DND-41 (cell line): ENCODE data around the gene CHAD.

ENCODE experiments used
- ATAC-seq: fragments of 200-7000 bp; cut with Tn5 transposase; 3 replicates; pipeline ENCODE4 v1.9.1; 2021; ENCODE audit warnings: low read depth; ENCODE audit not compliant: insufficient read depth
- DNase-seq: peaks from one replicate; pipeline ENCODE4 v3.0.0-alpha.2; 2020
- H2AFZ ChIP-seq: 2 replicates; pipeline ENCODE4 v1.6.0; 2012; ENCODE audit warnings: low read depth, low read length
- H3K27ac ChIP-seq: 2 replicates; pipeline ENCODE4 v1.5.1; 2012; ENCODE audit warnings: low read length, inconsistent platforms
- H3K27me3 ChIP-seq: fragments of 200-600 bp; sonication (generic); 2 replicates; pipeline ENCODE4 v1.6.0; 2012; ENCODE audit warnings: low read length, mild to moderate bottlenecking, inconsistent platforms; ENCODE audit not compliant: insufficient read depth, poor library complexity
- H3K36me3 ChIP-seq: 2 replicates; pipeline ENCODE4 v1.5.1; 2012; ENCODE audit warnings: low read length, inconsistent platforms; ENCODE audit not compliant: insufficient read depth
- H3K4me1 ChIP-seq: 2 replicates; pipeline ENCODE4 v1.5.1; 2012; ENCODE audit warnings: mild to moderate bottlenecking, low read length; ENCODE audit not compliant: insufficient read depth
- H3K4me2 ChIP-seq: 2 replicates; pipeline ENCODE4 v1.6.0; 2012; ENCODE audit warnings: mild to moderate bottlenecking, moderate library complexity, low read length, inconsistent platforms; ENCODE audit not compliant: insufficient read depth
- H3K4me3 ChIP-seq, 2 experiments: fragments of 200-600 bp in 1 of 2; shearing (Covaris generic) in 1 of 2; 2 replicates each; pipeline ENCODE4 v1.5.1; 2012 to 2016; ENCODE audit warnings: inconsistent platforms in 2 of 2, low read length in 2 of 2, mild to moderate bottlenecking in 2 of 2, low read depth in 1 of 2, moderate library complexity in 1 of 2
- H3K79me2 ChIP-seq: 2 replicates; pipeline ENCODE4 v1.6.0; 2012; ENCODE audit warnings: low read length, inconsistent platforms; ENCODE audit not compliant: insufficient read depth
- H3K9ac ChIP-seq: 2 replicates; pipeline ENCODE4 v1.6.0; 2012; ENCODE audit warnings: low read depth, mild to moderate bottlenecking, inconsistent platforms, low read length, moderate library complexity
- H3K9me3 ChIP-seq: 2 replicates; pipeline ENCODE4 v1.5.1; 2012; ENCODE audit warnings: low read length, moderate library complexity, mild to moderate bottlenecking, inconsistent platforms; ENCODE audit not compliant: insufficient read depth, severe bottlenecking
- H4K20me1 ChIP-seq: 2 replicates; pipeline ENCODE4 v1.6.0; 2012; ENCODE audit warnings: low read length; ENCODE audit not compliant: insufficient read depth
- CTCF ChIP-seq: IDR thresholded peaks from 2 replicates; pipeline ENCODE4 v1.5.1; 2012; ENCODE audit warnings: borderline replicate concordance, low read length, moderate library complexity, mild to moderate bottlenecking; ENCODE audit not compliant: poor library complexity, severe bottlenecking; ENCODE audit errors: extremely low read depth
- EZH2 ChIP-seq: IDR thresholded peaks from 3 replicates; pipeline ENCODE4 v1.6.1; 2012; ENCODE audit warnings: borderline replicate concordance, low read depth, mild to moderate bottlenecking, moderate library complexity, low read length, inconsistent platforms; ENCODE audit not compliant: severe bottlenecking

CHAD gene

GRCh38 chr17:50461550-50462132, 7.0 kb downstream of the CHAD start:
- no peaks in the 10 kb centered on the region for H3K9me3 ChIP-seq
- no peaks in the 10 kb centered on the region for H3K4me1 ChIP-seq
- ATAC-seq, result no peak; the same call in 2 of the 3 replicates
- no peak overlapping the region for H3K4me2 ChIP-seq
- H3K36me3 ChIP-seq, result no peaks in the 10 kb centered on the region; the same call in 1 of the 2 replicates
- H2AFZ ChIP-seq, result no peak overlapping the region
- no peak overlapping the region for H3K27ac ChIP-seq
- peaks cover 2% of the 10 kb centered on the region; the same call in 1 of the 2 replicates for H4K20me1 ChIP-seq
- no peaks in the 10 kb centered on the region for H3K27me3 ChIP-seq
- DNase-seq, result no peak
- TF ChIP-seq CTCF (no peak), EZH2 (no peak)
- no peaks in the 10 kb centered on the region for H3K79me2 ChIP-seq
- no peak overlapping the region for H3K4me3 ChIP-seq
- no peak overlapping the region for H3K9ac ChIP-seq

DNA sequence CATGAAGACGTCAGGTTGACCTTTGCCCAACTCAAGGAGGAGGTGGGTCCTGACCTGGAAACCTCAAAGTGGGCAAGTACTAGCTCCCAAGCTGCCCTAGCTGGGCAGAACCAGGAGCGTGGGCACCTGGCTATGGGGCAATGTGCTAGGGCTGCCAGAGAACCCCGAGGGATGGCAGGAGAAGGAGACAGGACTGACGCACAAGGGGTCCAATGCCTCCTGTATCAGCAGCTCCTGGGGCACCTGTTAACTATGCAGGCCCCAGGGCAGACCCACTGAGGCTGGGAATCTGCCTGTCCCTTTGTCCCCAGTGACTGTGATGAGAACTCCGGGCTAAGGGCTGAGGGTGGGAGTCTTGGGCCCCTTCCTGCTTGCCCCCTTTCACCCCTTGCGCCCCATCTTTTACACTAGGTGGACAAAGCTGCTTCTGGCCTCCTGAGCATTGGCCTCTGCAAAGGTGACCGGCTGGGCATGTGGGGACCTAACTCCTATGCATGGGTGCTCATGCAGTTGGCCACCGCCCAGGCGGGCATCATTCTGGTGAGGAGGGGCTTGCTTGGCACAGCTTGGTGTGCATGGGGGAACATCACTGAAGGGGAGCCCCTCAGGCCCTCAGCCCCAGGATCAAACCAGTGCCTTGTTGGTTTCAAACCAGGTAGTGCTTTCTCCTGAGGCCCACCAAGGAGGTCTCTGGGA, 7.7 kb downstream of the CHAD start:
- no peak for ATAC-seq
- H3K4me1 ChIP-seq, result no peaks in the 10 kb centered on the region
- no peak for TF ChIP-seq CTCF
- TF ChIP-seq EZH2, result no peak

DNA sequence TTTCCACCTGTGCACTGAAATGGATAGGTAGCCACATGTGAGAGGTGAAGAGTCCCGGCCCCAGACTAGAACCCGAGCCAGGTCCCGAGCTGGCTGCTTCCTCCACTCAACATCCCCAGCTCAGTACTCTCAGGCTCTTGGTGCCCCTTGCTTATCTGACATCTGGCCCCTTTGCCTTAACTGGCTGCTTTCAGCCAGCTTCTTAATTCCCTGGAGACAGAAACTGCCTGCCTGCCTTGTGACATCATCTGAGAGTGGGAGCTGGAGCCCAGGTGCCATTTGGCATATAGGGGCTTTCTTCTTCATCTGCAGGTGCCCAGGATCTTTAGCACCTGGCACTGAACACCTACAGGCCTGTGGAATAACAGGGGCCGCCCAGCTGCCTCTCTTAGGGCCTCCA, 8.9 kb downstream of the CHAD start:
- no peaks in the 10 kb centered on the region for H3K79me2 ChIP-seq
- H3K4me2 ChIP-seq, result no peak overlapping the region
- no peak overlapping the region for H3K27ac ChIP-seq
- DNase-seq (peak; percentile 12), ATAC-seq (no peak; the same call in 2 of the 3 replicates)
- H3K4me3 ChIP-seq, result no peak overlapping the region
- H3K9me3 ChIP-seq, result no peaks in the 10 kb centered on the region
- no peaks in the 10 kb centered on the region for H3K27me3 ChIP-seq
- no peak overlapping the region for H3K9ac ChIP-seq
- no peak overlapping the region for H2AFZ ChIP-seq
- no peaks in the 10 kb centered on the region for H3K4me1 ChIP-seq
- TF ChIP-seq EZH2, result no peak
- TF ChIP-seq CTCF, result no peak
- peaks cover 8% of the 10 kb centered on the region; the same call in 1 of the 2 replicates for H3K36me3 ChIP-seq
- peaks cover 2% of the 10 kb centered on the region; the same call in 1 of the 2 replicates for H4K20me1 ChIP-seq

More for the DNA sequence above, 7.7 kb downstream of the CHAD start:
- Histone ChIP-seq H3K27me3 (no peaks in the 10 kb centered on the region), H3K9me3 (no peaks in the 10 kb centered on the region), H3K27ac (no peak overlapping the region), H3K9ac (no peak overlapping the region), H3K36me3 (peaks cover under 1% of the 10 kb centered on the region; the same call in 1 of the 2 replicates), H2AFZ (no peak overlapping the region), H4K20me1 (peaks cover 2% of the 10 kb centered on the region; the same call in 1 of the 2 replicates), H3K4me2 (no peak overlapping the region), H3K4me3 (no peak overlapping the region), H3K79me2 (no peaks in the 10 kb centered on the region)
- DNase-seq, result no peak
